GM04504 (cell line): ENCODE data around the gene CNPY1.

Source experiments
- DNase-seq: peaks from one replicate; pipeline ENCODE4 v3.0.0-alpha.2; 2012; ENCODE audit warnings: low read depth

Gene CNPY1

GRCh38 chr7:155454183-155455112, 91.9 kb downstream of the CNPY1 start:
- no peak for DNase-seq

- no peak for DNase-seq
Observed at GRCh38 chr7:155453296-155454182, 92.8 kb downstream of the CNPY1 start.

GRCh38 chr7:155452505-155453295, 93.7 kb downstream of the CNPY1 start:
- DNase-seq: no peak

GRCh38 chr7:155451840-155452239, 94.5 kb downstream of the CNPY1 start:
- no peak for DNase-seq
